ENCODE data around the gene ATG14. TPM values are rescaled to one million over a fixed set of nuclear protein-coding genes. Genes with fewer than 3 reads are reported as not detected.

The ATG14 gene
- total RNA-seq, 2 experiments from 2014 or later = 19.9 to 20.5 TPM

DNA sequence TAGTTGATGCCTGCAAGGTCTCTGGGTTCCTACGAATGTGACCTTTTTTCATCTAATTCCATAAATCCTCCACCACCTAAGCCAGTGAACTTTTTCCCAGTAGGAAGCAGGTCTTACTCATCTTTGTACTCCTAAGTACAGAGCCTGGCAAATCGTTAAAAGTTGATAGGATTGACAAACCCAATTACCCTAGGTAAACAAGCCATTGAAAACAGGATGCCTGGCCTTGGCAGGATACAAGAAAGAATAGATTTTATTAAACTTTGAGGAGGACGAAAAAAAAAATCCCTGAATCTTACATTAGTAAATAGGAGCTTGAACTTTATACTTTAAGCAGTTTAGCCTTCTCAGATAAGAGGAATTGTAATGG lies 23.2 kb upstream of the ATG14 start:
- Mint-ChIP-seq H3K4me3 (no peak overlapping the region), H3K36me3 (ENCODE audit: low read depth) (no peaks in the 10 kb centered on the region), H3K9me3 (no peaks in the 10 kb centered on the region), H3K27ac (peak overlapping the region; percentile 78), H3K27me3 (no peaks in the 10 kb centered on the region), H3K4me1 (ENCODE audit: low read depth) (peaks cover 46% of the 10 kb centered on the region)
- peaks cover 29% of the 10 kb centered on the region for H3K4me1 ChIP-seq (ENCODE audit: insufficient read depth, low read length)
- no peaks in the 10 kb centered on the region for H3K36me3 ChIP-seq (ENCODE audit: insufficient read depth, low read length)
- H3K9me3 ChIP-seq (ENCODE audit: control insufficient read depth in 1 of 2, insufficient read depth in 1 of 2, low read length in 2 of 2) = no peaks in the 10 kb centered on the region
- CTCF ChIA-PET = interaction anchor here (2.3 kb wide), 1 partner anchor 11 kb away, joined by 7 read pairs; no protein-coding TSS in a partner anchor
- intact Hi-C loops (cut with DNase I, micrococcal nuclease) = loop anchor here (5.0 to 10.0 kb wide), 3 partner anchors 82 to 1140 kb away; partner anchors contain the start of genes FBXO34 (in 1 of the 2) and TMEM260 (in 1 of the 2)
- no peak overlapping the region for H3K4me3 ChIP-seq (ENCODE audit: low read length)
- H3K27me3 ChIP-seq (ENCODE audit: control insufficient read depth in 1 of 2, insufficient read depth in 2 of 2, low read length in 2 of 2) = no peaks in the 10 kb centered on the region
- no peak for TF ChIP-seq CTCF (IDR thresholded peaks at IDR 0.05)
- ATAC-seq (ENCODE audit: poor library complexity) = no peak
- no peak for DNase-seq
- H3K27ac ChIP-seq (ENCODE audit: low read depth in 1 of 2, low read length in 2 of 2) = peak overlapping the region in 1 of 2 donors; percentile 38
- POLR2A ChIA-PET = interaction anchor here (0.6 to 1.0 kb wide), 2 partner anchors 8 to 16 kb away, joined by 5 to 6 read pairs; no protein-coding TSS in a partner anchor

DNA sequence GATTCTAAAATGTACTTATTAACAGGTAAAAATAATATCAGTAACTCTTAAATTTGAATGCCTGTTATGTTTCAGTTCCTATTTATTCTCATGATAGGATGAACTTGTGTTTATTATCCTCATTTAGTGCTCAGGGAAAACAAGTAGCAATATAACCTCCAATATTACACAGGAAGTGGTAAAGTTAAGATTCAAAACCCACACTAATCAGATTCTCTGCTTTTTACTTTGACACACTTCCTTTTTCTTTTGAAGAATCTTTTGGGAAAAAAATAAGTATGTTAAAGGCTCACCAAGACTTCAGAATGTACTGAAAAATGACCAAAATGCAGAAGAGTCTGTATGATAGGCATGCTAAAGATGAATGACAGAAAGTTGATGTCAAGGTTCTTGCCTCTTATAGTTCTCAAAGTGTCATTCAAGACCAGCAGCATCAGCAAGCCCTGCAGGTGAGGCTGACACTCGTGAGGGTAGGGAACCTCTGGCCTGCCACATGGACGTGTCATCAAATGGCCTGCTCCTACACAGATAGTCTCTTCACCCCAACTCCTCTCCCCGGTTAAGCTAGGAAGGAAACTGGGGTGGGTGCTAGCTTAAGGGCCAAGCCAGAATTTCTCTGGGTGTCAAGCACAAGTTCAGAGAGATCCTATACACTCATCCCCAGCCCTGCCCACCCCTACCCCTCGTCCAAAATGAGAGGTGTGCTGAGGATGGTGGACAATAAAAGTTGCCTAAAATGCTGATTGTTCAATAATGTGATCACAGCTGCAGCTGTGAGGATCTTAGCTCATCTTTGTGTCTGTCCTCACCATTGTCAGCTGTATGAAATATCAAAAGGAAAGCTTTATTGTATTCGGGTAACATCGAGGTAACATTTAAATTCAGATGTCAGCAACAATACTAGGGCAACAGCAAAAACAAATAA lies 22.5 kb upstream of the ATG14 start:
- no peak for TF ChIP-seq CTCF (IDR thresholded peaks at IDR 0.05)
- H3K9me3 ChIP-seq (ENCODE audit: control insufficient read depth in 1 of 2, insufficient read depth in 1 of 2, low read length in 2 of 2) = no peaks in the 10 kb centered on the region
- intact Hi-C loops (cut with DNase I, micrococcal nuclease) = loop anchor here (5.0 to 10.0 kb wide), 3 partner anchors 82 to 1141 kb away; partner anchors contain the start of genes FBXO34 (in 1 of the 2) and TMEM260 (in 1 of the 2)
- H3K27ac Mint-ChIP-seq = peak overlapping the region; percentile 78
- peaks cover 29% of the 10 kb centered on the region for H3K4me1 ChIP-seq (ENCODE audit: insufficient read depth, low read length)
- H3K4me3 ChIP-seq (ENCODE audit: low read length) = peak overlapping the region; percentile 0
- no peaks in the 10 kb centered on the region for H3K27me3 ChIP-seq (ENCODE audit: control insufficient read depth in 1 of 2, insufficient read depth in 2 of 2, low read length in 2 of 2)
- H3K9me3 Mint-ChIP-seq = no peaks in the 10 kb centered on the region
- H3K36me3 ChIP-seq (ENCODE audit: insufficient read depth, low read length) = no peaks in the 10 kb centered on the region
- CTCF ChIA-PET = interaction anchor here (2.3 kb wide), 1 partner anchor 12 kb away, joined by 7 read pairs; no protein-coding TSS in a partner anchor
- ATAC-seq (ENCODE audit: poor library complexity) = peak; percentile 18
- DNase-seq = peak in 4 of 14 experiments; percentile 16 to 66 (median 26)
- peak overlapping the region in 1 of 2 donors; percentile 38 for H3K27ac ChIP-seq (ENCODE audit: low read depth in 1 of 2, low read length in 2 of 2)
- H3K4me3 Mint-ChIP-seq = peak overlapping the region; percentile 52
- POLR2A ChIA-PET = interaction anchor here (1.0 to 1.4 kb wide), 2 partner anchors 7 to 23 kb away, joined by 4 to 6 read pairs; partner anchors contain the start of gene ATG14
- H3K36me3 Mint-ChIP-seq (ENCODE audit: low read depth) = no peaks in the 10 kb centered on the region
- no peaks in the 10 kb centered on the region for H3K27me3 Mint-ChIP-seq
- H3K4me1 Mint-ChIP-seq (ENCODE audit: low read depth) = peaks cover 47% of the 10 kb centered on the region

- POLR2A ChIA-PET = interaction anchor here (0.6 to 1.0 kb wide), 2 partner anchors 16 to 676 kb away, joined by 3 read pairs; no protein-coding TSS in a partner anchor
These were observed 21.0 kb upstream of the ATG14 start for GRCh38 chr14:55432628-55433027.

More at GRCh38 chr14:55432628-55433027, 21.0 kb upstream of the ATG14 start:
- Histone ChIP-seq H3K36me3 (ENCODE audit: insufficient read depth, low read length) (no peaks in the 10 kb centered on the region), H3K9me3 (ENCODE audit: control insufficient read depth in 1 of 2, insufficient read depth in 1 of 2, low read length in 2 of 2) (no peaks in the 10 kb centered on the region), H3K27ac (ENCODE audit: low read depth in 1 of 2, low read length in 2 of 2) (no peak overlapping the region), H3K4me1 (ENCODE audit: insufficient read depth, low read length) (peaks cover 29% of the 10 kb centered on the region), H3K27me3 (ENCODE audit: control insufficient read depth in 1 of 2, insufficient read depth in 2 of 2, low read length in 2 of 2) (no peaks in the 10 kb centered on the region), H3K4me3 (ENCODE audit: low read length) (no peak overlapping the region)
- Mint-ChIP-seq H3K9me3 (no peaks in the 10 kb centered on the region), H3K27ac (peak overlapping the region; percentile 50), H3K4me1 (ENCODE audit: low read depth) (peaks cover 47% of the 10 kb centered on the region), H3K27me3 (no peaks in the 10 kb centered on the region), H3K36me3 (ENCODE audit: low read depth) (no peaks in the 10 kb centered on the region), H3K4me3 (no peak overlapping the region)
- intact Hi-C loops (cut with DNase I, micrococcal nuclease) = loop anchor here (5.0 to 10.0 kb wide), 3 partner anchors 80 to 1142 kb away; partner anchors contain the start of genes FBXO34 (in 1 of the 2) and TMEM260 (in 1 of the 2)
- no peak for TF ChIP-seq CTCF (IDR thresholded peaks at IDR 0.05)
- DNase-seq = no peak
- no peak for ATAC-seq (ENCODE audit: poor library complexity)
- CTCF ChIA-PET = interaction anchor here (1.0 kb wide), 1 partner anchor 12 kb away, joined by 3 read pairs; no protein-coding TSS in a partner anchor
